GM06990 (cell line): Measurements from ENCODE around the gene PKIG.

Source experiments
- DNase-seq: peaks from one replicate; pipeline ENCODE4 v3.0.0-alpha.2; 2011; ENCODE audit not compliant: insufficient read length; ENCODE audit errors: extremely low read depth
- H3K27me3 ChIP-seq: replicated peaks from 2 replicates; pipeline ENCODE4 v1.6.0; 2011; ENCODE audit warnings: low read length; ENCODE audit not compliant: control insufficient read depth, insufficient read depth
- H3K36me3 ChIP-seq: 2 replicates; pipeline ENCODE4 v1.5.1; 2011; ENCODE audit warnings: low read length; ENCODE audit not compliant: control insufficient read depth, insufficient read depth
- H3K4me3 ChIP-seq: replicated peaks from 2 replicates; pipeline ENCODE4 v1.5.1; 2011; ENCODE audit warnings: low read depth, mild to moderate bottlenecking, control low read depth, low read length
- TF ChIP-seq, protein P1 (sequence below): IDR thresholded peaks from 2 replicates; pipeline ENCODE4 v1.5.1; 2011; ENCODE audit warnings: low read length, control low read depth, mild to moderate bottlenecking, inconsistent platforms; ENCODE audit not compliant: insufficient read depth, poor library complexity, severe bottlenecking

The PKIG gene

DNA sequence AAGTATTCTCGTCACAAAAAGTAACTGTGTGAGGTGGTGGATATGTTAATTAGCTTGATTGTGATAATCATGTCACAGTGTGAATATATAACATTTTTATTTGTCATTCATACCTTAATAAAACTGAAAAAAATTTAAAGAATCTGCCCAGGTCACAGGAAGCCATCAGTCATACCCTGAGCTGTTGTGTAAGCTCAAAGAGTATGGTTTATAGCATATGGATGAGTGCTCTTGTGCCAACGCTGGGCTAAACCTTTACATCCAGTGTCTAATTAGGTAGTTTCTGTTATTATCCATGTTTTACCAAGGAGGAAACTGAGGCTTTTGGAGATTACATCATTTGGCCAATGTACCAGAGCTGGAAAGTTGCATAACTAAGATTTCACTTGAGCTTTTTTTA, 11.4 kb downstream of the PKIG start:
- Histone ChIP-seq H3K27me3 (no peaks in the 10 kb centered on the region), H3K36me3 (no peaks in the 10 kb centered on the region; the same call in 1 of the 2 replicates), H3K4me3 (no peak overlapping the region)
- TF ChIP-seq, protein P1, sequence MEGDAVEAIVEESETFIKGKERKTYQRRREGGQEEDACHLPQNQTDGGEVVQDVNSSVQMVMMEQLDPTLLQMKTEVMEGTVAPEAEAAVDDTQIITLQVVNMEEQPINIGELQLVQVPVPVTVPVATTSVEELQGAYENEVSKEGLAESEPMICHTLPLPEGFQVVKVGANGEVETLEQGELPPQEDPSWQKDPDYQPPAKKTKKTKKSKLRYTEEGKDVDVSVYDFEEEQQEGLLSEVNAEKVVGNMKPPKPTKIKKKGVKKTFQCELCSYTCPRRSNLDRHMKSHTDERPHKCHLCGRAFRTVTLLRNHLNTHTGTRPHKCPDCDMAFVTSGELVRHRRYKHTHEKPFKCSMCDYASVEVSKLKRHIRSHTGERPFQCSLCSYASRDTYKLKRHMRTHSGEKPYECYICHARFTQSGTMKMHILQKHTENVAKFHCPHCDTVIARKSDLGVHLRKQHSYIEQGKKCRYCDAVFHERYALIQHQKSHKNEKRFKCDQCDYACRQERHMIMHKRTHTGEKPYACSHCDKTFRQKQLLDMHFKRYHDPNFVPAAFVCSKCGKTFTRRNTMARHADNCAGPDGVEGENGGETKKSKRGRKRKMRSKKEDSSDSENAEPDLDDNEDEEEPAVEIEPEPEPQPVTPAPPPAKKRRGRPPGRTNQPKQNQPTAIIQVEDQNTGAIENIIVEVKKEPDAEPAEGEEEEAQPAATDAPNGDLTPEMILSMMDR, result no peak
- DNase-seq, result no peak

DNA sequence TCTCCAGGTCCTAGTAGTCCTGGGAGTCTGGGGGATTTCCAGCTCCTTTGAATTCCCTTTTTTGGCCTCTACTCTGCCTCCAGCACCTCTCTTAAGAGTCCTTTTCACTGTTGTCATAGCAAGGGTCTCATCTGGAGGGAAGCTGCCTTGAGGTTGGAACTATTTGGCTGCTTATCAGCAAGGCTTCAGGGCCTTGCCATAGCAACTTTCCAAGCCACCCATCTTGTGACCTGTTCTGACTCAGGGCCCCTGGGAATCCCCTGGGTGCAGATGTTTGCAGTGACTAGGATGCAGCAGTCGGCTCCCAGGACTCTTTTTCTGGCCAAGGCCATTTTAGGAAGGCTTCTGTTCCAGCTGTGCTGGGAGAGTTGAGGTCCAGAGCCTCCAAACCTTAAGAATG, 12.4 kb downstream of the PKIG start:
- TF ChIP-seq, protein P1, result no peak
- H3K27me3 ChIP-seq, result no peaks in the 10 kb centered on the region
- H3K4me3 ChIP-seq, result no peak overlapping the region
- H3K36me3 ChIP-seq, result no peaks in the 10 kb centered on the region; the same call in 1 of the 2 replicates
- DNase-seq, result no peak

DNA sequence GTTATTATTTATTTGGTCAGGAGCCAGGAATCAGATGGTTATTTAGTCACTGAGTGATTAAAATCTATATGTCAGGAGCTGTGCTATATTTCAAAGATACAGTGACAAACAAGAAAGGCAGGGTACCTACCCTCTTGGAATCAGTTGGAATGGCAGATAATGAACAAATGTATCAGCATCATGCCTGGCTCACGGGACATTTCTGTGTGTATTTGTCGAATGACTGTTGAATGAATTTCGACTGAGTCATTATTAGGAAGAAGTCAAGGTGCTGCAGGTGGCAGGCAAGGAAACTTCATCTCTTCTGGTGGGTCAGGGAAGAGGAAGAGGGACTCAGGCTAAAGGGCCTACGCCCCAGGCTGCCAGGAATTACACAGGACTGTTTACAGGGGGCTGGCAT, 13.6 kb downstream of the PKIG start:
- no peak for DNase-seq
- TF ChIP-seq, protein P1, result no peak
- Histone ChIP-seq H3K27me3 (no peaks in the 10 kb centered on the region), H3K36me3 (no peaks in the 10 kb centered on the region; the same call in 1 of the 2 replicates), H3K4me3 (no peak overlapping the region)

DNA sequence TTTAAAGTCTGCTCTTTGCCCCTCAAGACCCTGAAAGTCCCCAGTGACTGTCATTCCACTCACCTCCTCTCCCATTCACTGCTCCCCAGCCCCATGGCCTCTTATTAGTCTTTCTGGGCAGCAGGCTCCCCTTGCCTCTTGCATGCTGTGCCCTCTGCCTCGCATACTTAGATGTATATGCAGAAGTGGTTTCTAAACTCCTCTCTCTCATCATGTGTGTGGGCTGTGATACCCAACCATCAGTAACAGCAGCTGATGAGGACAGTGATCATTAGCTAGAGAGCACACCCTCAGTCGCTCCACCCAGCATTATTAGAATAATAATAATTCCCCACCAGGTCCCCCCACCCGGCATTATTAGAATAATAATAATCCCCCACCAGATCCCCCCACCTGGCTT, 14.5 kb downstream of the PKIG start:
- no peak overlapping the region for H3K4me3 ChIP-seq

DNA sequence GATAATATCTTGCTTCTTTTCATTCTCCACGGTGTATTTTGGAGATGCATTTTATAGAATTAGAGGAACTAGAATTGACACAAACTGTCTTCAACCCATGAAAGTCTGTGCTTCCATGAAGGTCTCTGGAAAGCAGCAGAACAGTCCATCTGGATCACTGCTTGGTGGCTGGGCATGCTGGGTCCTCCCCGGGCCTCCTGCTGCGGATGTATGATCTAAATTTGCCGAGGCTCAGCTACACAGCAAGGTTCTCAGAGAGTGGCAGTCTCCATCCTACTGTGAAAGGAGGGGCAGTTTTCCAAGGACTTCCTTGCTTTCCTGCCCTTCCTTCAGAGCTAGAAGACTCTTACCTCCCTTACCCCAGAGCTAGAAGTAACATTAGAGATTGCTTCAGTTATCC, 15.1 kb downstream of the PKIG start:
- no peak overlapping the region for H3K4me3 ChIP-seq
- TF ChIP-seq, protein P1, result no peak

More for the DNA sequence above, 14.5 kb downstream of the PKIG start:
- TF ChIP-seq, protein P1, result no peak
- H3K36me3 ChIP-seq, result no peaks in the 10 kb centered on the region; the same call in 1 of the 2 replicates
- no peaks in the 10 kb centered on the region for H3K27me3 ChIP-seq
- DNase-seq, result no peak

DNA sequence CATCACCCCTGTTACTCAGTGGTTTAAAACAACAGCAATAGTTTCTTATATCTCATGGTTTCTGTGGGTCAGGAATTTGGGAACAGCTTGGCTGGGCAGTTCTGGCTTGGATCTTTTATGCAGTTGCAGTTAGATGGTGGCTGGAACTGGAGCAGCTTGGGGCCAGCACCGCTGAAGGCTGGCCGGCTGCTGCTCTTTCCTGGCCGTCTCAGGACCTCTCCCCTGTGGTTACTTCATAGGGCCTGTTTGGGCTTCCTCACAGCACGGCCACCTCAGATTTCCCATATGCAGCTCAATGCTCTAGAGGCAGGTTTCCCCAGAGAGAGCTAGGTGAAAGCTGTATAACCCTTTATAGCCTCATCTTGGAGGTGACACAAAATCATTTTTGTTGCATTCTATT, 15.6 kb downstream of the PKIG start:
- DNase-seq, result no peak
- no peaks in the 10 kb centered on the region; the same call in none of the 2 replicates for H3K36me3 ChIP-seq
- H3K27me3 ChIP-seq, result no peaks in the 10 kb centered on the region
- TF ChIP-seq, protein P1, result no peak
- H3K4me3 ChIP-seq, result peak overlapping the region; percentile 57

More for the DNA sequence above, 15.1 kb downstream of the PKIG start:
- Histone ChIP-seq H3K36me3 (no peaks in the 10 kb centered on the region; the same call in none of the 2 replicates), H3K27me3 (no peaks in the 10 kb centered on the region)
- no peak for DNase-seq
